GM23338 (cell line): Measurements from ENCODE around the gene OSBPL6. TPM values are rescaled to one million over a fixed set of nuclear protein-coding genes. Genes with fewer than 3 reads are reported as not detected.

Experiments
- ATAC-seq: fragments of 200-7000 bp; cut with Tn5 transposase; 3 replicates; pipeline ENCODE4 v1.9.1; 2020
- DNase-seq: peaks from one replicate; pipeline ENCODE4 v3.0.0-alpha.2; 2015; ENCODE audit warnings: low spot score
- H2AFZ ChIP-seq: fragments of 200-600 bp; sonication (generic); 2 replicates; pipeline ENCODE4 v1.8.0; 2016; ENCODE audit warnings: antibody characterized with exemption, mild to moderate bottlenecking, moderate library complexity
- H3F3A ChIP-seq: fragments of 200-600 bp; sonication (generic); replicated peaks from 2 replicates; pipeline ENCODE4 v1.8.0; 2017; ENCODE audit warnings: antibody characterized with exemption, mixed run types, low read depth
- H3K27ac ChIP-seq: fragments of 200-600 bp; sonication (generic); 2 replicates; pipeline ENCODE4 v1.6.1; 2016; ENCODE audit warnings: low read depth
- H3K27me3 ChIP-seq: fragments of 200-600 bp; sonication (generic); 2 replicates; pipeline ENCODE4 v1.8.0; 2016; ENCODE audit warnings: mild to moderate bottlenecking, mixed run types, moderate library complexity; ENCODE audit not compliant: insufficient read depth
- H3K36me3 ChIP-seq: fragments of 200-600 bp; sonication (generic); 2 replicates; pipeline ENCODE4 v1.8.0; 2016; ENCODE audit warnings: mild to moderate bottlenecking; ENCODE audit not compliant: insufficient read depth
- H3K4me1 ChIP-seq: fragments of 200-600 bp; sonication (generic); 2 replicates; pipeline ENCODE4 v1.8.0; 2016; ENCODE audit warnings: mild to moderate bottlenecking, moderate library complexity; ENCODE audit not compliant: insufficient read depth
- H3K4me2 ChIP-seq: fragments of 200-600 bp; sonication (generic); 2 replicates; pipeline ENCODE4 v1.7.1; 2017; ENCODE audit warnings: mixed run types
- H3K4me3 ChIP-seq: fragments of 200-600 bp; sonication (generic); 2 replicates; pipeline ENCODE4 v1.6.1; 2016; ENCODE audit warnings: mixed run types
- H3K79me2 ChIP-seq: fragments of 200-600 bp; sonication (generic); replicated peaks from 2 replicates; pipeline ENCODE4 v1.8.0; 2017; ENCODE audit warnings: mild to moderate bottlenecking; ENCODE audit not compliant: insufficient read depth
- H3K9me2 ChIP-seq: fragments of 200-600 bp; sonication (generic); 2 replicates; pipeline ENCODE4 v1.8.0; 2017; ENCODE audit not compliant: insufficient read depth
- H4K20me1 ChIP-seq: fragments of 200-600 bp; sonication (generic); replicated peaks from 2 replicates; pipeline ENCODE4 v1.8.0; 2017; ENCODE audit warnings: mild to moderate bottlenecking; ENCODE audit not compliant: insufficient read depth
- H3K27ac Mint-ChIP-seq: 2 replicates; pipeline ENCODE4 v1.8.0; 2020; ENCODE audit warnings: inconsistent platforms, mild to moderate bottlenecking, moderate library complexity, mixed read lengths
- H3K27me3 Mint-ChIP-seq: 3 replicates; pipeline ENCODE4 v1.8.0; 2022; ENCODE audit warnings: low read depth, mild to moderate bottlenecking, moderate library complexity, mixed read lengths, inconsistent platforms; ENCODE audit not compliant: insufficient read depth, poor library complexity
- H3K36me3 Mint-ChIP-seq: 3 replicates; pipeline ENCODE4 v1.8.0; 2021; ENCODE audit warnings: low read depth, mild to moderate bottlenecking, inconsistent platforms, moderate library complexity, mixed read lengths
- H3K4me1 Mint-ChIP-seq: 3 replicates; pipeline ENCODE4 v1.8.0; 2020; ENCODE audit warnings: mild to moderate bottlenecking, inconsistent platforms, mixed read lengths
- H3K4me3 Mint-ChIP-seq: 3 replicates; pipeline ENCODE4 v1.8.0; 2021; ENCODE audit warnings: moderate library complexity, mild to moderate bottlenecking, inconsistent platforms, mixed read lengths
- H3K9me3 Mint-ChIP-seq: 3 replicates; pipeline ENCODE4 v1.8.0; 2020; ENCODE audit warnings: moderate library complexity, mild to moderate bottlenecking, inconsistent platforms, mixed read lengths
- CTCF ChIP-seq, 2 experiments: fragments of 200-600 bp in 1 of 2; sonication (generic) in 1 of 2; conservative IDR thresholded peaks; 2 replicates each; pipeline versions ENCODE4 v1.5.1 to v1.6.1; 2016 to 2017; ENCODE audit warnings: antibody characterized with exemption in 2 of 2, low read depth in 2 of 2, mild to moderate bottlenecking in 2 of 2, moderate library complexity in 1 of 2
- NANOG ChIP-seq: IDR thresholded peaks from 2 replicates; pipeline ENCODE4 v1.6.1; 2016; ENCODE audit warnings: antibody characterized with exemption, borderline replicate concordance
- POLR2AphosphoS5 ChIP-seq: IDR thresholded peaks from 2 replicates; pipeline ENCODE4 v1.6.1; 2016; ENCODE audit warnings: antibody characterized with exemption, low read depth
- REST ChIP-seq: IDR thresholded peaks from one replicate; pipeline ENCODE4 v1.6.1; 2018; ENCODE audit warnings: antibody characterized with exemption; ENCODE audit not compliant: unreplicated experiment
- polyA plus RNA-seq: library from polyadenylated mRNA; unstranded; fragments of >200 nt; fragmentation: Nextera tagmentation; extraction: Ambion mirVana; gene quantifications from 2 replicates; pipeline ENCODE4 v1.2.1, GENCODE V29; 2016
- total RNA-seq: library from RNA; depleted of rRNA; stranded (reverse); fragments of >200 nt; shearing (Covaris generic); gene quantifications from 2 replicates; pipeline ENCODE4 v1.2.3, GENCODE V29; 2014

OSBPL6 gene
- total and polyA plus RNA-seq, 2 experiments from 2014 or later: 6.0 to 8.5 TPM

- no peaks in the 10 kb centered on the region for H3K36me3 ChIP-seq
- no peak overlapping the region for H3K4me2 ChIP-seq
- Mint-ChIP-seq H3K36me3 (no peaks in the 10 kb centered on the region), H3K27me3 (no peaks in the 10 kb centered on the region), H3K9me3 (no peaks in the 10 kb centered on the region), H3K4me3 (no peak overlapping the region), H3K4me1 (peaks cover 11% of the 10 kb centered on the region), H3K27ac (no peak overlapping the region)
- no peak overlapping the region for H3K4me3 ChIP-seq
- no peaks in the 10 kb centered on the region for H3F3A ChIP-seq
- no peaks in the 10 kb centered on the region for H3K9me2 ChIP-seq
- H3K27ac ChIP-seq: no peak overlapping the region
- ATAC-seq (no peak), DNase-seq (no peak)
- no peak overlapping the region for H2AFZ ChIP-seq
- no peaks in the 10 kb centered on the region for H3K27me3 ChIP-seq
- no peaks in the 10 kb centered on the region for H4K20me1 ChIP-seq
- peaks cover 7% of the 10 kb centered on the region for H3K4me1 ChIP-seq
- TF ChIP-seq REST: no peak
- no peaks in the 10 kb centered on the region; the same call in 1 of the 2 replicates for H3K79me2 ChIP-seq
Observed at GRCh38 chr2:178251151-178251955, 57.0 kb downstream of the OSBPL6 start.

GRCh38 chr2:178256382-178257042 is 62.2 kb downstream of the OSBPL6 start:
- no peak overlapping the region for H3K4me3 ChIP-seq
- peak; percentile 82 for ATAC-seq
- Mint-ChIP-seq H3K9me3 (no peaks in the 10 kb centered on the region), H3K4me1 (peaks cover 16% of the 10 kb centered on the region), H3K36me3 (no peaks in the 10 kb centered on the region), H3K4me3 (no peak overlapping the region), H3K27me3 (no peaks in the 10 kb centered on the region), H3K27ac (no peak overlapping the region; the same call in 1 of the 2 replicates)
- H3K79me2 ChIP-seq: no peaks in the 10 kb centered on the region; the same call in 1 of the 2 replicates
- H3F3A ChIP-seq: no peaks in the 10 kb centered on the region
- DNase-seq: peak; percentile 35
- no peaks in the 10 kb centered on the region for H4K20me1 ChIP-seq
- H3K27me3 ChIP-seq: no peaks in the 10 kb centered on the region
- H3K36me3 ChIP-seq: no peaks in the 10 kb centered on the region
- peak overlapping the region; percentile 25; the same call in 1 of the 2 replicates for H3K4me2 ChIP-seq
- H3K9me2 ChIP-seq: no peaks in the 10 kb centered on the region
- H3K27ac ChIP-seq: no peak overlapping the region
- H2AFZ ChIP-seq: no peak overlapping the region
- peaks cover 12% of the 10 kb centered on the region for H3K4me1 ChIP-seq
- TF ChIP-seq POLR2AphosphoS5 (no peak), NANOG (no peak), CTCF (conservative IDR thresholded peaks at IDR 0.05; ENCODE audit: low read depth in 2 of 2) (no peak), REST (no peak)
